Ovary (tissue), 3 donors: Measurements from ENCODE around the gene GUCA2A.

ENCODE experiments used
- CTCF ChIP-seq, 3 donors: fragments of 450-650 bp in 2 of 3; fragments of 200-600 bp in 1 of 3; IDR thresholded peaks; one replicate each; pipeline versions ENCODE4 v1.5.1 to v1.8.0; 2016 to 2022; ENCODE audit warnings: antibody characterized with exemption in 3 of 3, mild to moderate bottlenecking in 1 of 3
- POLR2A ChIP-seq: fragments of 450-650 bp; IDR thresholded peaks from one replicate; pipeline ENCODE4 v1.6.1; 2017; ENCODE audit warnings: antibody characterized with exemption, mild to moderate bottlenecking, moderate library complexity
- donor health status: DM: no; HTN: no; CAD: no.

GRCh38 chr1:42162181-42162580 lies 2.4 kb downstream of the GUCA2A start:
- TF ChIP-seq CTCF (IDR thresholded peaks at IDR 0.05) (no peak), POLR2A (no peak)
